ENCODE results near the gene KRTAP15-1. TPM values are rescaled to one million over a fixed set of nuclear protein-coding genes. Genes with fewer than 3 reads are reported as not detected.

Gene KRTAP15-1
- total RNA-seq, 4 donors from 2014 or later = not detected

GRCh38 chr21:30430170-30430655, 9.9 kb upstream of the KRTAP15-1 start, which contains the start of gene KRTAP13-4:
TSS of gene KRTAP13-4 (plus strand) at chr21:30430220. CDS start at chr21:30430276, 56 bp downstream.
- no peak for TF ChIP-seq CTCF (IDR thresholded peaks at IDR 0.05; ENCODE audit: low read depth)

- TF ChIP-seq CTCF (IDR thresholded peaks at IDR 0.05; ENCODE audit: low read depth) = no peak
Measured at GRCh38 chr21:30434033-30434631, 5.9 kb upstream of the KRTAP15-1 start.

GRCh38 chr21:30437010-30437565, 3.0 kb upstream of the KRTAP15-1 start:
- no peak for TF ChIP-seq CTCF (IDR thresholded peaks at IDR 0.05; ENCODE audit: low read depth)

- TF ChIP-seq CTCF (IDR thresholded peaks at IDR 0.05; ENCODE audit: low read depth) = no peak
Measured at GRCh38 chr21:30443226-30443625, 3.2 kb downstream of the KRTAP15-1 start.

- TF ChIP-seq CTCF (IDR thresholded peaks at IDR 0.05; ENCODE audit: low read depth) = no peak
Measured at GRCh38 chr21:30444204-30444603, 4.1 kb downstream of the KRTAP15-1 start.

- no peak for TF ChIP-seq CTCF (IDR thresholded peaks at IDR 0.05; ENCODE audit: low read depth)
Measured at GRCh38 chr21:30447056-30447455, 7.0 kb downstream of the KRTAP15-1 start.

- TF ChIP-seq CTCF (IDR thresholded peaks at IDR 0.05; ENCODE audit: low read depth) = no peak
Measured at GRCh38 chr21:30448514-30448913, 8.4 kb downstream of the KRTAP15-1 start.
